Spleen (tissue), 11 donors: ENCODE measurements around the gene SYNC. TPM values are rescaled to one million over a fixed set of nuclear protein-coding genes. Genes with fewer than 3 reads are reported as not detected.
A peak's percentile ranks its signal among the peaks of the same experiment; 100 is the strongest.

Source experiments
- DNase-seq: peaks from one replicate; pipeline ENCODE4 v3.0.0-alpha.2; 2020
- H3K27ac ChIP-seq, 8 donors: fragments of 200-600 bp; sonication (generic) in 7 of 8; 1 replicate in 4 of 8; 2 replicates in 4 of 8; pipeline versions ENCODE4 v1.5.0 to v1.8.0; 2016 to 2021; ENCODE audit warnings: inconsistent platforms in 4 of 8, mild to moderate bottlenecking in 4 of 8, moderate library complexity in 1 of 8
- H3K27me3 ChIP-seq, 7 donors: fragments of 200-600 bp; sonication (generic) in 6 of 7; replicated peaks in 1 of 7; 1 replicate in 4 of 7; 2 replicates in 3 of 7; pipeline versions ENCODE4 v1.5.0 to v1.8.0; 2016 to 2021; ENCODE audit warnings: inconsistent platforms in 3 of 7, mild to moderate bottlenecking in 1 of 7
- H3K36me3 ChIP-seq, 6 donors: fragments of 200-600 bp; sonication (generic) in 5 of 6; 1 replicate in 4 of 6; 2 replicates in 2 of 6; pipeline versions ENCODE4 v1.5.0 to v1.8.0; 2016 to 2021; ENCODE audit warnings: inconsistent platforms in 2 of 6
- H3K4me1 ChIP-seq, 6 donors: fragments of 200-600 bp; sonication (generic) in 5 of 6; 1 replicate in 3 of 6; 2 replicates in 3 of 6; pipeline versions ENCODE4 v1.5.0 to v1.8.0; 2016 to 2021; ENCODE audit warnings: inconsistent platforms in 3 of 6
- H3K4me3 ChIP-seq, 8 donors: fragments of 200-600 bp; sonication (generic) in 7 of 8; 1 replicate in 4 of 8; 2 replicates in 4 of 8; pipeline versions ENCODE4 v1.5.0 to v1.8.0; 2016 to 2021; ENCODE audit warnings: inconsistent platforms in 4 of 8, mild to moderate bottlenecking in 4 of 8, moderate library complexity in 2 of 8
- H3K9me3 ChIP-seq, 8 donors: fragments of 200-600 bp; sonication (generic) in 7 of 8; 1 replicate in 4 of 8; 2 replicates in 4 of 8; pipeline versions ENCODE4 v1.5.0 to v1.8.0; 2016 to 2021; ENCODE audit warnings: inconsistent platforms in 4 of 8
- POLR2A ChIP-seq, 3 donors: fragments of 450-650 bp; IDR thresholded peaks; one replicate each; pipeline ENCODE4 v1.5.1; 2017; ENCODE audit warnings: antibody characterized with exemption in 3 of 3, mild to moderate bottlenecking in 1 of 3
- POLR2AphosphoS5 ChIP-seq, 3 donors: sonication (generic); formaldehyde crosslinking; IDR thresholded peaks; one replicate each; pipeline ENCODE4 v1.5.1; 2017; ENCODE audit warnings: antibody characterized with exemption in 3 of 3
- WGBS, 5 donors: extraction: QIAGEN DNeasy Blood & Tissue Kit in 3 of 5; methylation state at CpG; one replicate each; pipeline versions ENCODE4 v1.1.5 to v1.1.7; 2013 to 2018; 5-methylcytosine and 5-hydroxymethylcytosine counted together
- intact Hi-C: fragments of 100-400 bp; cut with DNase I; formaldehyde crosslinking; loops from one replicate; pipeline ENCODE4 v1.15.0; 2023; ENCODE audit warnings: low total_unique reads
- polyA plus RNA-seq, 3 donors: library from polyadenylated mRNA; stranded (reverse); fragments of 200-250 nt; gene quantifications; one replicate each; pipeline ENCODE4 v1.2.1, GENCODE V29; 2013
- total RNA-seq, 7 donors: library from RNA; depleted of rRNA in 3 of 7; stranded (reverse); fragments of >200 nt in 3 of 7; fragmentation: NEBNext Ultra II Directional in 4 of 7; extraction: Animal tissue kit (Norgen Biotek cat#: 25700) in 4 of 7; gene quantifications; one replicate each; pipeline versions ENCODE4 v1.1.0 to v1.2.1, GENCODE V29; 2016 to 2021
- TF ChIP-seq, protein P1 (sequence below), 11 experiments: fragments of 200-600 bp in 7 of 11; fragments of 450-650 bp in 4 of 11; sonication (generic) in 4 of 11; IDR thresholded peaks in 8 of 11; conservative IDR thresholded peaks in 3 of 11; 1 replicate in 7 of 11; 2 replicates in 4 of 11; pipeline versions ENCODE4 v1.4.0 to v1.8.0; 2016 to 2021; ENCODE audit warnings: antibody characterized with exemption in 11 of 11, inconsistent platforms in 4 of 11, mild to moderate bottlenecking in 1 of 11
- donor health status: healthy with polysubstance abuse.
- donor health status: DM: no; HTN: no; CAD: no; lungs with moderate emphysema.
- donor health status: DM: no; HTN: no; CAD: no.
- donor health status: Bipolar disorder and iron deficiency.
- donor health status: healthy.
- donor health status: DM: no; HTN: no; CAD: no.
- donor health status: DM: yes; HTN: yes; CAD: no.

Gene SYNC
- total and polyA plus RNA-seq, 10 donors, result 1.2 to 9.2 (median 5.6) TPM

DNA sequence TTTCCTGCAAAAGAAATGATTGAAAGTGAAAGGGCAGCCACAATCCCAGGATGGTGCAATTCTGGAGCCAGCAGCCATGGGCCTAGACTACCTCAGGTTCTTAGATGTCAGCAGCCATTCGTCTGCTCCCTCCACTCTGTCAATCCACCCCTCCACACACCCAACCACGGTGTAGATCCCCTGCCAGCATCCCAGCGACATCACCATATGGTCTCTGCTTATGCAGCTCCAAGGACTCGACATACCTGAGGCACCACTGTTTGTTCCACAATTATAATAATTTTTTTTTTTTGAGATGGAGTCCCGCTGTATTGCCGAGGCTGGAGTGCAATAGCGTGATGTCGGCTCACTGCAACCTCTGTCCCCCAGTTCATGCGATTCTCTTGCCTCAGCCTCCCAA lies 6.5 kb downstream of the SYNC start:
- H3K27ac ChIP-seq, result peak overlapping the region in 1 of 8 donors; percentile 68
- H3K27me3 ChIP-seq, result no peaks in the 10 kb centered on the region
- intact Hi-C loops, result no loop called here
- peaks cover 0 to 3% (median 0%) of the 10 kb centered on the region in 6 donors for H3K36me3 ChIP-seq
- H3K4me1 ChIP-seq, result peaks cover under 1 to 31% (median 20%) of the 10 kb centered on the region in 6 donors
- no peak for TF ChIP-seq POLR2AphosphoS5 (IDR thresholded peaks at IDR 0.05)
- TF ChIP-seq, protein P1, sequence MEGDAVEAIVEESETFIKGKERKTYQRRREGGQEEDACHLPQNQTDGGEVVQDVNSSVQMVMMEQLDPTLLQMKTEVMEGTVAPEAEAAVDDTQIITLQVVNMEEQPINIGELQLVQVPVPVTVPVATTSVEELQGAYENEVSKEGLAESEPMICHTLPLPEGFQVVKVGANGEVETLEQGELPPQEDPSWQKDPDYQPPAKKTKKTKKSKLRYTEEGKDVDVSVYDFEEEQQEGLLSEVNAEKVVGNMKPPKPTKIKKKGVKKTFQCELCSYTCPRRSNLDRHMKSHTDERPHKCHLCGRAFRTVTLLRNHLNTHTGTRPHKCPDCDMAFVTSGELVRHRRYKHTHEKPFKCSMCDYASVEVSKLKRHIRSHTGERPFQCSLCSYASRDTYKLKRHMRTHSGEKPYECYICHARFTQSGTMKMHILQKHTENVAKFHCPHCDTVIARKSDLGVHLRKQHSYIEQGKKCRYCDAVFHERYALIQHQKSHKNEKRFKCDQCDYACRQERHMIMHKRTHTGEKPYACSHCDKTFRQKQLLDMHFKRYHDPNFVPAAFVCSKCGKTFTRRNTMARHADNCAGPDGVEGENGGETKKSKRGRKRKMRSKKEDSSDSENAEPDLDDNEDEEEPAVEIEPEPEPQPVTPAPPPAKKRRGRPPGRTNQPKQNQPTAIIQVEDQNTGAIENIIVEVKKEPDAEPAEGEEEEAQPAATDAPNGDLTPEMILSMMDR (IDR thresholded peaks at IDR 0.05 in 8 of 11, conservative IDR thresholded peaks at IDR 0.05 in 3 of 11), result no peak
- no peak overlapping the region for H3K4me3 ChIP-seq
- WGBS, 5 donors, result 89 to 96% (median 94%) methylated on average over 9 of the region's 9 CpGs
- peak; percentile 47 for DNase-seq
- H3K9me3 ChIP-seq, result no peaks in the 10 kb centered on the region

- no peak for TF ChIP-seq POLR2A (IDR thresholded peaks at IDR 0.05)
- TF ChIP-seq, protein P1 (IDR thresholded peaks at IDR 0.05 in 8 of 11, conservative IDR thresholded peaks at IDR 0.05 in 3 of 11), result no peak
- TF ChIP-seq POLR2AphosphoS5 (IDR thresholded peaks at IDR 0.05), result peak in 2 of 3 donors; percentile 65 to 71
- H3K36me3 ChIP-seq, result peaks cover 0 to 10% (median 0%) of the 10 kb centered on the region in 6 donors
- peak overlapping the region in 6 of 8 donors; percentile 39 to 68 (median 60) for H3K27ac ChIP-seq
- H3K4me1 ChIP-seq, result peaks cover 0 to 25% (median 16%) of the 10 kb centered on the region in 6 donors
- peak overlapping the region in 2 of 8 donors; percentile 11 to 22 for H3K4me3 ChIP-seq
- intact Hi-C loops, result no loop called here
- 45 to 76% (median 54%) methylated on average over 9 to 17 of the region's 17 CpGs for WGBS, 5 donors
- DNase-seq, result peak; percentile 86
- H3K27me3 ChIP-seq, result no peaks in the 10 kb centered on the region
- no peaks in the 10 kb centered on the region for H3K9me3 ChIP-seq
Observed at GRCh38 chr1:32695098-32695904, 7.3 kb downstream of the SYNC start.

- DNase-seq, result peak; percentile 18
- H3K4me1 ChIP-seq, result peaks cover 0 to 24% (median 16%) of the 10 kb centered on the region in 6 donors
- H3K27ac ChIP-seq, result no peak overlapping the region
- TF ChIP-seq, protein P1 (IDR thresholded peaks at IDR 0.05 in 8 of 11, conservative IDR thresholded peaks at IDR 0.05 in 3 of 11), result no peak
- no peak for TF ChIP-seq POLR2A (IDR thresholded peaks at IDR 0.05)
- no peak for TF ChIP-seq POLR2AphosphoS5 (IDR thresholded peaks at IDR 0.05)
- H3K27me3 ChIP-seq, result no peaks in the 10 kb centered on the region
- H3K36me3 ChIP-seq, result peaks cover 0 to 13% (median 0%) of the 10 kb centered on the region in 6 donors
- H3K9me3 ChIP-seq, result no peaks in the 10 kb centered on the region
- H3K4me3 ChIP-seq, result no peak overlapping the region
- intact Hi-C loops, result no loop called here
- WGBS, 5 donors, result 90 to 97% (median 95%) methylated on average over 6 of the region's 6 CpGs
Observed at GRCh38 chr1:32693455-32694174, 9.0 kb downstream of the SYNC start.

GRCh38 chr1:32686387-32686786 lies 16.2 kb downstream of the SYNC start:
- intact Hi-C loops, result no loop called here
- no peak for DNase-seq
- 91 to 98% (median 93%) methylated on average over 2 of the region's 2 CpGs for WGBS, 5 donors
- Histone ChIP-seq H3K4me1 (peaks cover 0 to 8% (median 0%) of the 10 kb centered on the region in 6 donors), H3K27ac (no peak overlapping the region), H3K4me3 (no peak overlapping the region), H3K27me3 (no peaks in the 10 kb centered on the region), H3K9me3 (no peaks in the 10 kb centered on the region), H3K36me3 (peaks cover 3 to 73% (median 41%) of the 10 kb centered on the region in 6 donors)
- TF ChIP-seq POLR2AphosphoS5 (IDR thresholded peaks at IDR 0.05), result no peak
- TF ChIP-seq, protein P1 (IDR thresholded peaks at IDR 0.05 in 8 of 11, conservative IDR thresholded peaks at IDR 0.05 in 3 of 11), result no peak
- TF ChIP-seq POLR2A (IDR thresholded peaks at IDR 0.05), result no peak
